NB4 (cell line): ENCODE data around the gene TMEM106C.

Source experiments
- MYC ChIP-seq: IDR thresholded peaks from 2 replicates; pipeline ENCODE4 v1.6.1; 2011; ENCODE audit warnings: low read depth, low read length
- POLR2A ChIP-seq: IDR thresholded peaks from 2 replicates; pipeline ENCODE4 v1.6.1; 2011; ENCODE audit warnings: mild to moderate bottlenecking; ENCODE audit not compliant: insufficient read length; ENCODE audit errors: extremely low read depth
- TF ChIP-seq, protein P1 (sequence below): IDR thresholded peaks from one replicate; pipeline ENCODE4 v1.5.1; 2012; ENCODE audit warnings: low read depth, low read length
- TF ChIP-seq, protein P2 (sequence below): IDR thresholded peaks from 2 replicates; pipeline ENCODE4 v1.6.1; 2011; ENCODE audit warnings: low read depth, low read length

DNA sequence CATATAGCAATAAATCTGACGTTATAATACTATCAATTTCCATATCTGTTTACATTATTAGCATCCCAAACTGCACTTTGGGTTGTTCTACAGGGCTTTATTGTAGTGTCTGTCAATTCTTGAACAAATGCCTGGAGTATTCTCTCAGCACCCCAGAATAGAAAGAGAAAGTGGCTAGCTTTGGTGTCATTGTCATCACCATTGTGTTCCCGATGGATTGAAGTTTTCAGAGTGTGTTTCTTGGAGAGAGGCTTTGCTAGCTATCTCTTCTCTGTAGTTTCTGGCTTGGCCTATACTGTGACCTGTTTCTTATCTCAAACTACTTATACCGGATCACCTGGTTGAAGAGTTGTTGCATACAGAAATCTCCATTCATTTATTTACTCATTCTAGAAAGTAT, 6.4 kb downstream of the TMEM106C start:
- TF ChIP-seq, protein P1, sequence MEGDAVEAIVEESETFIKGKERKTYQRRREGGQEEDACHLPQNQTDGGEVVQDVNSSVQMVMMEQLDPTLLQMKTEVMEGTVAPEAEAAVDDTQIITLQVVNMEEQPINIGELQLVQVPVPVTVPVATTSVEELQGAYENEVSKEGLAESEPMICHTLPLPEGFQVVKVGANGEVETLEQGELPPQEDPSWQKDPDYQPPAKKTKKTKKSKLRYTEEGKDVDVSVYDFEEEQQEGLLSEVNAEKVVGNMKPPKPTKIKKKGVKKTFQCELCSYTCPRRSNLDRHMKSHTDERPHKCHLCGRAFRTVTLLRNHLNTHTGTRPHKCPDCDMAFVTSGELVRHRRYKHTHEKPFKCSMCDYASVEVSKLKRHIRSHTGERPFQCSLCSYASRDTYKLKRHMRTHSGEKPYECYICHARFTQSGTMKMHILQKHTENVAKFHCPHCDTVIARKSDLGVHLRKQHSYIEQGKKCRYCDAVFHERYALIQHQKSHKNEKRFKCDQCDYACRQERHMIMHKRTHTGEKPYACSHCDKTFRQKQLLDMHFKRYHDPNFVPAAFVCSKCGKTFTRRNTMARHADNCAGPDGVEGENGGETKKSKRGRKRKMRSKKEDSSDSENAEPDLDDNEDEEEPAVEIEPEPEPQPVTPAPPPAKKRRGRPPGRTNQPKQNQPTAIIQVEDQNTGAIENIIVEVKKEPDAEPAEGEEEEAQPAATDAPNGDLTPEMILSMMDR = no peak
- no peak for TF ChIP-seq POLR2A
- TF ChIP-seq MYC = no peak
- TF ChIP-seq, protein P2, sequence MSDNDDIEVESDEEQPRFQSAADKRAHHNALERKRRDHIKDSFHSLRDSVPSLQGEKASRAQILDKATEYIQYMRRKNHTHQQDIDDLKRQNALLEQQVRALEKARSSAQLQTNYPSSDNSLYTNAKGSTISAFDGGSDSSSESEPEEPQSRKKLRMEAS = no peak
